Measurements from ENCODE around the gene GOLGA7B.

GOLGA7B gene

GRCh38 chr10:97896756-97897358, 47.2 kb downstream of the GOLGA7B start:
- Histone ChIP-seq H3K4me1 (ENCODE audit: control insufficient read depth, insufficient read depth, low read length) (no peaks in the 10 kb centered on the region), H3K27me3 (ENCODE audit: control insufficient read depth, insufficient read depth, low read length) (no peaks in the 10 kb centered on the region), H3K36me3 (ENCODE audit: control insufficient read depth, insufficient read depth, low read length) (no peaks in the 10 kb centered on the region), H3K4me3 (ENCODE audit: low read depth, low read length) (no peak overlapping the region), H3K9me3 (ENCODE audit: control insufficient read depth, insufficient read depth, low read length) (no peaks in the 10 kb centered on the region), H3K9ac (ENCODE audit: low read depth, low read length) (no peak overlapping the region), H3K27ac (ENCODE audit: low read depth, low read length) (no peak overlapping the region)

- no peaks in the 10 kb centered on the region for H3K27me3 ChIP-seq (ENCODE audit: control insufficient read depth, insufficient read depth, low read length)
Measured at GRCh38 chr10:97898429-97898828, 48.8 kb downstream of the GOLGA7B start.

DNA sequence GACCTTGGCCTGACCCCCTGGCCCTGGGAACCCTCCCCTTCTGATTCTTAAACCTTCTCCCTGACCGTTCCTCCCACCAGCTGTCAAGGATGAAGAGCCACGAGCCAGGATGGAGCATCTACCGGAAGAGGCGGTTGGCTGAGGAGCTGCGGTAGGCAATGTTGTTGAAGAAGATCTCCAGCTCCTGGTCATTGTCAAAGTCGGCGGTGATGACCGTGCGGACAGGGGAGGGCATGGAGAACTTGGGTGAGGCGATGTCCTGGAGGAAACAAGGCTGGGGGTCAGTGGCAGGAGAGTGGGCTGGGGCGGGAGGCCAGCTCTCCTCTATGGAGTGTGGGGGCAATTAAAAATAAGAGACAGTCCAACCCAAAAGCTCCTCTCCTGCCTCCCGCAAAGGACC, 51.7 kb downstream of the GOLGA7B start:
- no peak overlapping the region for H3K9ac ChIP-seq (ENCODE audit: low read depth, low read length)
- no peaks in the 10 kb centered on the region for H3K4me1 ChIP-seq (ENCODE audit: control insufficient read depth, insufficient read depth, low read length)
- no peaks in the 10 kb centered on the region for H3K36me3 ChIP-seq (ENCODE audit: control insufficient read depth, insufficient read depth, low read length)
- H3K4me3 ChIP-seq (ENCODE audit: low read depth, low read length), result no peak overlapping the region
- H3K9me3 ChIP-seq (ENCODE audit: control insufficient read depth, insufficient read depth, low read length), result no peaks in the 10 kb centered on the region
- H3K27ac ChIP-seq (ENCODE audit: low read depth, low read length), result no peak overlapping the region
- H3K27me3 ChIP-seq (ENCODE audit: control insufficient read depth, insufficient read depth, low read length), result no peaks in the 10 kb centered on the region

More at GRCh38 chr10:97898429-97898828, 48.8 kb downstream of the GOLGA7B start:
- H3K9ac ChIP-seq (ENCODE audit: low read depth, low read length), result no peak overlapping the region
- no peaks in the 10 kb centered on the region for H3K36me3 ChIP-seq (ENCODE audit: control insufficient read depth, insufficient read depth, low read length)
- H3K27ac ChIP-seq (ENCODE audit: low read depth, low read length), result no peak overlapping the region
- no peaks in the 10 kb centered on the region for H3K9me3 ChIP-seq (ENCODE audit: control insufficient read depth, insufficient read depth, low read length)
- H3K4me3 ChIP-seq (ENCODE audit: low read depth, low read length), result no peak overlapping the region
- H3K4me1 ChIP-seq (ENCODE audit: control insufficient read depth, insufficient read depth, low read length), result no peaks in the 10 kb centered on the region

GRCh38 chr10:97903128-97904017, 53.7 kb downstream of the GOLGA7B start:
- Histone ChIP-seq H3K36me3 (ENCODE audit: control insufficient read depth, insufficient read depth, low read length) (no peaks in the 10 kb centered on the region), H3K4me1 (ENCODE audit: control insufficient read depth, insufficient read depth, low read length) (no peaks in the 10 kb centered on the region), H3K4me3 (ENCODE audit: low read depth, low read length) (no peak overlapping the region), H3K9ac (ENCODE audit: low read depth, low read length) (no peak overlapping the region), H3K9me3 (ENCODE audit: control insufficient read depth, insufficient read depth, low read length) (no peaks in the 10 kb centered on the region), H3K27me3 (ENCODE audit: control insufficient read depth, insufficient read depth, low read length) (no peaks in the 10 kb centered on the region), H3K27ac (ENCODE audit: low read depth, low read length) (no peak overlapping the region)

DNA sequence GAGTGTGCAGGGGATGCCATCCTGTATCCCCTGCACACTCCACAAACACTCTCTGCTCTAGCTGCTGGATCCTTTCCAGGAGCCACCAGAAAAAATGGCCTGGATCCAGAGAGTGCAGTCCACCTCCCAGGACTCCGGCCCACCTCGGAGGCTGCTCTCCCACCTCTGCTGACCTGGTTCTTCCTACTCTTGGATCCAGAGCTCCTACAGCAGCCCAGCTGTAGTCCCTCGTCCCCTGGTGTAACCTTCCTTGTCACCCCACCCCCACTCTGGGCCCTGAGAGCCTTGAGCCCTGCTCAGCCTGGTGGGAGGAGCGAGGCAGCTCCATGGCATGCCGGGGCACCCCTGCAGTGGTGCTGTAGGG, 54.4 kb downstream of the GOLGA7B start:
- Histone ChIP-seq H3K27me3 (ENCODE audit: control insufficient read depth, insufficient read depth, low read length) (no peaks in the 10 kb centered on the region), H3K36me3 (ENCODE audit: control insufficient read depth, insufficient read depth, low read length) (no peaks in the 10 kb centered on the region), H3K27ac (ENCODE audit: low read depth, low read length) (no peak overlapping the region), H3K9me3 (ENCODE audit: control insufficient read depth, insufficient read depth, low read length) (no peaks in the 10 kb centered on the region), H3K4me3 (ENCODE audit: low read depth, low read length) (no peak overlapping the region), H3K4me1 (ENCODE audit: control insufficient read depth, insufficient read depth, low read length) (no peaks in the 10 kb centered on the region), H3K9ac (ENCODE audit: low read depth, low read length) (no peak overlapping the region)

- Histone ChIP-seq H3K27ac (ENCODE audit: low read depth, low read length) (no peak overlapping the region), H3K9ac (ENCODE audit: low read depth, low read length) (no peak overlapping the region), H3K9me3 (ENCODE audit: control insufficient read depth, insufficient read depth, low read length) (no peaks in the 10 kb centered on the region), H3K27me3 (ENCODE audit: control insufficient read depth, insufficient read depth, low read length) (no peaks in the 10 kb centered on the region), H3K36me3 (ENCODE audit: control insufficient read depth, insufficient read depth, low read length) (no peaks in the 10 kb centered on the region), H3K4me3 (ENCODE audit: low read depth, low read length) (no peak overlapping the region), H3K4me1 (ENCODE audit: control insufficient read depth, insufficient read depth, low read length) (no peaks in the 10 kb centered on the region)
Measured at GRCh38 chr10:97904576-97904975, 54.9 kb downstream of the GOLGA7B start.

GRCh38 chr10:97905276-97905675, 55.6 kb downstream of the GOLGA7B start:
- H3K4me1 ChIP-seq (ENCODE audit: control insufficient read depth, insufficient read depth, low read length), result no peaks in the 10 kb centered on the region
- no peaks in the 10 kb centered on the region for H3K36me3 ChIP-seq (ENCODE audit: control insufficient read depth, insufficient read depth, low read length)
- no peak overlapping the region for H3K4me3 ChIP-seq (ENCODE audit: low read depth, low read length)
- no peak overlapping the region for H3K9ac ChIP-seq (ENCODE audit: low read depth, low read length)
- no peaks in the 10 kb centered on the region for H3K9me3 ChIP-seq (ENCODE audit: control insufficient read depth, insufficient read depth, low read length)
- no peaks in the 10 kb centered on the region for H3K27me3 ChIP-seq (ENCODE audit: control insufficient read depth, insufficient read depth, low read length)
- no peak overlapping the region for H3K27ac ChIP-seq (ENCODE audit: low read depth, low read length)

DNA sequence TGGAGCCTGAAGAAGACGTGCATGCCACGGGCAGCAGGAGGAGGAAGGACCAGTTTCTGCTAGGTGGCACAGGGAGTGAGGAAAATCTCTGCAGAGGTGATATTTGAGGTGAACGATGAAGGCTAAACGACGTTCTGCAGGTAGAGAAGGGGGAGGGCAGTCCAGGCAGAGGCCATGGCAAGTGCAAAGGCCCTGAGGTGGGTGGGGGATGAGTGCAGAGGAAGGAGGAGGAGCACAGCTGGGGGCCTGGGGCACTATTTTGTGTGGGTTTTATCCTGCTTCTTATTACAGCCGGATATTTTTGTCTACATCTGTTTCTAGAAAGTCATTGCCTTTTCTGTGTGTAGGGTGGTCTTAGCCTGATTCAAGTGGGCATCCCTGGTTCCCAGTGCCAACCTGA, 57.6 kb downstream of the GOLGA7B start:
- Histone ChIP-seq H3K27ac (ENCODE audit: low read depth, low read length) (no peak overlapping the region), H3K9me3 (ENCODE audit: control insufficient read depth, insufficient read depth, low read length) (no peaks in the 10 kb centered on the region), H3K4me3 (ENCODE audit: low read depth, low read length) (no peak overlapping the region), H3K36me3 (ENCODE audit: control insufficient read depth, insufficient read depth, low read length) (no peaks in the 10 kb centered on the region), H3K9ac (ENCODE audit: low read depth, low read length) (no peak overlapping the region), H3K27me3 (ENCODE audit: control insufficient read depth, insufficient read depth, low read length) (no peaks in the 10 kb centered on the region), H3K4me1 (ENCODE audit: control insufficient read depth, insufficient read depth, low read length) (no peaks in the 10 kb centered on the region)

DNA sequence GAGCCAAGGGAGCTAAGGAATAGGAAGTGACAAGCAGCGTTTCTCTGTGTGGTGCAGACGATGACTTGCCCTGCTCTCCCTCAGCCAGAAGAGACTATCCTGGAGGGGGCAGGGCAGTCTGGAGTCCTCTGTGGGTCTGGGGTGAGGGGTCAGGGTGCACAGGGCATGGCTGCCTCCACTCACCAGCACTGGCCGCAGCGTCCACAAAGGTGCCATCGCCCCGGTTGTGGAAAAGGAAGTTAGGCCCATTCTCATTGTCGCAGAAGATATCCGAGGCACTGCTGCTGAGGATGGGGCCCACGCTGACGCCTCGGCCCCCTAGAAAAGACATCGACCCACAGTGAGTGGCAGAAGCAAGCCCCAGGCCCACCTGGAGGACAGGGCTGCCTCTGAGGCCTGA, 58.2 kb downstream of the GOLGA7B start:
- Histone ChIP-seq H3K36me3 (ENCODE audit: control insufficient read depth, insufficient read depth, low read length) (no peaks in the 10 kb centered on the region), H3K4me3 (ENCODE audit: low read depth, low read length) (no peak overlapping the region), H3K27ac (ENCODE audit: low read depth, low read length) (no peak overlapping the region), H3K4me1 (ENCODE audit: control insufficient read depth, insufficient read depth, low read length) (no peaks in the 10 kb centered on the region), H3K9ac (ENCODE audit: low read depth, low read length) (no peak overlapping the region), H3K27me3 (ENCODE audit: control insufficient read depth, insufficient read depth, low read length) (no peaks in the 10 kb centered on the region), H3K9me3 (ENCODE audit: control insufficient read depth, insufficient read depth, low read length) (no peaks in the 10 kb centered on the region)

DNA sequence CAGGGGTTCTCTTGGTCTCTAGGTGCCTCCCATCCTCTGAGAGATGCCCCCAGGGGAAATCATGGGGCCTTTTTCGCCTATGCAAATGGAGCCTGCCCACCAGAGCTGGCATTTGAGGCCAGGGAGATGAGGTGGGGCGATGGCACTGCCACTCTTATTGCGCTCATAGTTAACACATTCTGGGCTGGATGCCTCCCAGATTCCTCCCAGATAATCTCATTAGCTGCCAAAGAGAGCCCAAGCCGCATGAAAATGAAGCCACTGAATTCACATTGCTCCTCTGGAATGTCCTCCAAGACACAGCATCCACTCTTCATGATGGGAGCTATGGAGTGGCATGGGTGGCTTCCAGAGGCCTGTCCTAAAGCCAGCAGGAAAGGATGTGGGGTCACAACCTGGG, 61.0 kb downstream of the GOLGA7B start:
- H3K36me3 ChIP-seq (ENCODE audit: control insufficient read depth, insufficient read depth, low read length), result no peaks in the 10 kb centered on the region
- no peak overlapping the region for H3K9ac ChIP-seq (ENCODE audit: low read depth, low read length)
- H3K4me1 ChIP-seq (ENCODE audit: control insufficient read depth, insufficient read depth, low read length), result peaks cover 6% of the 10 kb centered on the region
- peaks cover 4% of the 10 kb centered on the region; the same call in 1 of the 2 replicates for H3K27me3 ChIP-seq (ENCODE audit: control insufficient read depth, insufficient read depth, low read length)
- H3K9me3 ChIP-seq (ENCODE audit: control insufficient read depth, insufficient read depth, low read length), result no peaks in the 10 kb centered on the region
- no peak overlapping the region for H3K27ac ChIP-seq (ENCODE audit: low read depth, low read length)
- no peak overlapping the region for H3K4me3 ChIP-seq (ENCODE audit: low read depth, low read length)

DNA sequence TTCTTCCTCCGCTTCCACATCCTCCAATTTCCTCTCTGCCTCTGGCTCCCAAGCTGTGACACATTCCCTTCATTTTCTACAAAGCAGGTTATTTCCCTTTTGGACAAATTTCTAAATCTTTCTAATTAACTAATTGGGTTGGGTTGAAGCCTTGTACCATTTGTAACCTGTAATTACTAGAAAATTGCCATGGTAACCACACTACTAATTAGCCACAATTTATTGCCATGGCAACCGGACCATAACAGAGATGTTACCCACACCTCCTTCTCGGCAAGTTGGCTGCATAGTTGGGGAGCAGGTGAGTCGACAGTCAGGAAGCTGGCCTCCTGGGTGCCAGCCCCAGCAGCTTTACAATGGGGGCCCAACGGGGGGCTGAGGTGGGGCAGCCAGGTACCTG, 61.6 kb downstream of the GOLGA7B start:
- H3K9me3 ChIP-seq (ENCODE audit: control insufficient read depth, insufficient read depth, low read length), result no peaks in the 10 kb centered on the region
- H3K36me3 ChIP-seq (ENCODE audit: control insufficient read depth, insufficient read depth, low read length), result no peaks in the 10 kb centered on the region
- H3K27me3 ChIP-seq (ENCODE audit: control insufficient read depth, insufficient read depth, low read length), result peaks cover 8% of the 10 kb centered on the region

More for the DNA sequence above, 61.6 kb downstream of the GOLGA7B start:
- peaks cover 6% of the 10 kb centered on the region for H3K4me1 ChIP-seq (ENCODE audit: control insufficient read depth, insufficient read depth, low read length)
- no peak overlapping the region for H3K27ac ChIP-seq (ENCODE audit: low read depth, low read length)
- no peak overlapping the region for H3K9ac ChIP-seq (ENCODE audit: low read depth, low read length)
- H3K4me3 ChIP-seq (ENCODE audit: low read depth, low read length), result no peak overlapping the region
